Astrocyte (in vitro differentiated cells and primary cell): ENCODE results near the gene DCAF5.

Experiments
- EZH2 ChIP-seq: IDR thresholded peaks from 2 replicates; pipeline ENCODE4 v1.6.1; 2012; ENCODE audit warnings: mild to moderate bottlenecking, low read length, inconsistent platforms; ENCODE audit not compliant: insufficient read depth
- TF ChIP-seq, protein P1 (sequence below): IDR thresholded peaks from 2 replicates; pipeline ENCODE4 v1.5.1; 2011; ENCODE audit warnings: low read depth, mild to moderate bottlenecking, inconsistent platforms, low read length, moderate library complexity; ENCODE audit not compliant: insufficient read depth

DNA sequence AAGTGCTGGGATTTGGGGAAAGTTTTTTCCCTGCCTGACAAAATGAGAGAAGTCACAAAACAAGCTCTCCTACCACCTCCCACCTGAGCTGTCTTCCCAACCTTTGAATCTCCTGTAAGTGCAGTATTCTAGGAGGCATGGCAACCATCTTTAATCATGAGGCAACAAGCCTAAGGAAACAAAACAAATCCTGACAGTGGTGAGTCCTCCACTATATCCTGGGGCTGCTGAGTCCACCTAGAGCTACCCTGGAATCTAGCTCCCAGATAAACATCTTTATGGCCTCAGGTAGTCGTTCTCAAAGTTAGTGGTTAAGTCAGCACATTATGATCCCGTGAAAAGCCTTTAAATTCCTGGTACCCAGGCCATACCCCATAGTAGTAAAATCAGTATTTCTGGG is 151.5 kb downstream of the DCAF5 start:
- TF ChIP-seq, protein P1, sequence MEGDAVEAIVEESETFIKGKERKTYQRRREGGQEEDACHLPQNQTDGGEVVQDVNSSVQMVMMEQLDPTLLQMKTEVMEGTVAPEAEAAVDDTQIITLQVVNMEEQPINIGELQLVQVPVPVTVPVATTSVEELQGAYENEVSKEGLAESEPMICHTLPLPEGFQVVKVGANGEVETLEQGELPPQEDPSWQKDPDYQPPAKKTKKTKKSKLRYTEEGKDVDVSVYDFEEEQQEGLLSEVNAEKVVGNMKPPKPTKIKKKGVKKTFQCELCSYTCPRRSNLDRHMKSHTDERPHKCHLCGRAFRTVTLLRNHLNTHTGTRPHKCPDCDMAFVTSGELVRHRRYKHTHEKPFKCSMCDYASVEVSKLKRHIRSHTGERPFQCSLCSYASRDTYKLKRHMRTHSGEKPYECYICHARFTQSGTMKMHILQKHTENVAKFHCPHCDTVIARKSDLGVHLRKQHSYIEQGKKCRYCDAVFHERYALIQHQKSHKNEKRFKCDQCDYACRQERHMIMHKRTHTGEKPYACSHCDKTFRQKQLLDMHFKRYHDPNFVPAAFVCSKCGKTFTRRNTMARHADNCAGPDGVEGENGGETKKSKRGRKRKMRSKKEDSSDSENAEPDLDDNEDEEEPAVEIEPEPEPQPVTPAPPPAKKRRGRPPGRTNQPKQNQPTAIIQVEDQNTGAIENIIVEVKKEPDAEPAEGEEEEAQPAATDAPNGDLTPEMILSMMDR: no peak
- TF ChIP-seq EZH2: no peak
